ENCODE data around the gene CDC42BPA. TPM values are rescaled to one million over a fixed set of nuclear protein-coding genes. Genes with fewer than 3 reads are reported as not detected.

The CDC42BPA gene
- total and polyA plus RNA-seq, 9 of the 15 experiments (the other 6 are each of a cell fraction or from before 2014, with no cell fraction given) = 8.0 to 77.5 (median 52.1) TPM

- Histone ChIP-seq H4K20me1 (replicated peaks; ENCODE audit: control insufficient read depth, insufficient read depth, low read length) (no peaks in the 10 kb centered on the region), H3K79me2 (ENCODE audit: control insufficient read depth, insufficient read depth, low read length) (no peaks in the 10 kb centered on the region), H3K36me3 (ENCODE audit: control insufficient read depth, insufficient read depth, low read length) (peaks cover 59% of the 10 kb centered on the region), H3K4me1 (replicated peaks in 1 of 2; ENCODE audit: control insufficient read depth in 2 of 2, insufficient read depth in 2 of 2, low read length in 2 of 2) (peaks cover 23 to 45% of the 10 kb centered on the region in 2 experiments), H3K27ac (ENCODE audit: extremely low read depth, low read depth, low read length) (no peak overlapping the region), H3K4me3 (no peak overlapping the region), H3K9me1 (ENCODE audit: control insufficient read depth, insufficient read depth, low read length) (peaks cover 3% of the 10 kb centered on the region), H2AFZ (ENCODE audit: low read depth, low read length) (no peak overlapping the region), H3K4me2 (ENCODE audit: insufficient read depth, low read length) (no peak overlapping the region), H3K9ac (ENCODE audit: insufficient read depth in 1 of 2, low read depth in 2 of 2, low read length in 2 of 2) (peak overlapping the region in 1 of 2 experiments; percentile 28; a peak in 1 of 4 replicates), H3K27me3 (ENCODE audit: control insufficient read depth in 2 of 2, insufficient read depth in 2 of 2, low read length in 2 of 2) (no peaks in the 10 kb centered on the region), H3K9me3 (replicated peaks; ENCODE audit: control insufficient read depth, insufficient read depth, low read depth, low read length) (no peaks in the 10 kb centered on the region)
- no peak for TF ChIP-seq ZNF655 (CRISPR knock-in tag; IDR thresholded peaks at IDR 0.05)
- TF ChIP-seq CREB5 (CRISPR knock-in tag; IDR thresholded peaks at IDR 0.05) = no peak
- no peak for TF ChIP-seq C11orf30 (IDR thresholded peaks at IDR 0.05; ENCODE audit: low read depth)
- BruUV-seq (replicated peaks) = no TSS peak
- in situ Hi-C loops (cut with MboI) = no loop called here
- no peak for FAIRE-seq
- POLR2A ChIA-PET = interaction anchor here (1.4 kb wide), 1 partner anchor 8 kb away, joined by 5 read pairs; no protein-coding TSS in a partner anchor
- CTCF ChIA-PET (ENCODE audit: low intra/inter-chr PET ratio) = no interaction called here
- WGBS (ENCODE audit: insufficient coverage, low coverage, missing lambda C conversion rate) = 73% methylated on average over 3 of the region's 3 CpGs
- no peak for DNase-seq (ENCODE audit: extremely low read depth in 1 of 4, low spot score in 3 of 4)
- intact Hi-C loops (cut with micrococcal nuclease) = no loop called here
- no peak for ATAC-seq
These were observed 330.0 kb downstream of the CDC42BPA start for GRCh38 chr1:226988334-226988666.
